ENCODE results near the gene STXBP3.

The STXBP3 gene

DNA sequence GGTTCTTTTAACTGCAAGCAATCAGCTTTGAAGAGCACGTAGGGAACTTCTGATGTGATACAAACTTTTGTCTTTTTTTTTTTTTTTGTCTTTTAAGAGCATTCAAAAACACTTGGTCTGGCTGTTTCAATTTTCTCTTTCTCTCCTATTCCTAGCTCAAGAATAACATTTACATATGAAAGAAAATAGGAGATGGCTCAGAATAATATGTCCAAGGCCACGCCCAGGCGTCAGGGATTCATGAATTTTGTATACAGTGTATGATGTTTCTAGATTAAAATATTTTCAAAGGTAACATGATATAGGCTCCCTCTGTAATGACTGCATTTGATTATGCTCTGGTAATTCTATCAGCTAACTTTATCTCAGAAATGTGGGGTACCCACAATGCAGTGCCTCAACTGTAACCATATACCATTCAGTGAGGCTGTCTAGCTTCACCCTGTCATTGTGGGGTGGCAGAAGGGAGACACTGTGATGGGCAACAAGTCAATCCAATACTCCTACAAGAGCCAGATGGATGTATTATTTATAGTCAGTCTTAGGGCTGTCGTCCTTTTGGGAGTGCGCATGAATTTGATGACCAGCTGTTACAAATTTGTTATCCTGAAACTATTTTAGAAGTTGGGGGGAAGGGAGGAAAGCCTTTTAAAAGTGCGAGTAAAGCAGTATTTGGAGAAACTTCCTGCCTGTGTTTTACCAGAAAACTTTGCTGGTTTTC lies 111.9 kb downstream of the STXBP3 start:
- no peak for DNase-seq
- no peaks in the 10 kb centered on the region for H3K4me1 ChIP-seq (ENCODE audit: low read length)

More for the DNA sequence above, 111.9 kb downstream of the STXBP3 start:
- H3K4me2 ChIP-seq (ENCODE audit: low read depth, low read length) = no peak overlapping the region
- H3K27me3 ChIP-seq (replicated peaks; ENCODE audit: insufficient read depth, low read length) = no peaks in the 10 kb centered on the region
- no peaks in the 10 kb centered on the region for H3K9me3 ChIP-seq (replicated peaks; ENCODE audit: insufficient read depth, low read length)
- H3K79me2 ChIP-seq (ENCODE audit: low read length) = no peaks in the 10 kb centered on the region
- H4K20me1 ChIP-seq (ENCODE audit: insufficient read depth, low read length) = no peaks in the 10 kb centered on the region
- H3K27ac ChIP-seq (ENCODE audit: low read length) = no peak overlapping the region
- H3K9ac ChIP-seq (ENCODE audit: low read length) = no peak overlapping the region
- H3K36me3 ChIP-seq (replicated peaks; ENCODE audit: insufficient read depth, low read length) = no peaks in the 10 kb centered on the region
- H3K9me2 ChIP-seq (replicated peaks; ENCODE audit: insufficient read depth, low read length) = no peaks in the 10 kb centered on the region
- no peaks in the 10 kb centered on the region for H3F3A ChIP-seq (ENCODE audit: insufficient read depth, low read length)
- TF ChIP-seq EZH2phosphoT487 (IDR thresholded peaks at IDR 0.05; ENCODE audit: low read length) (no peak), CTCF (IDR thresholded peaks at IDR 0.05; ENCODE audit: low read length) (no peak), EZH2 (optimal IDR thresholded peaks at IDR 0.05; ENCODE audit: low read depth, low read length) (no peak)
- H2AFZ ChIP-seq (ENCODE audit: low read length) = no peak overlapping the region
- no peak overlapping the region for H3K4me3 ChIP-seq (ENCODE audit: low read length)
